ENCODE data around the gene BEGAIN.

DNA sequence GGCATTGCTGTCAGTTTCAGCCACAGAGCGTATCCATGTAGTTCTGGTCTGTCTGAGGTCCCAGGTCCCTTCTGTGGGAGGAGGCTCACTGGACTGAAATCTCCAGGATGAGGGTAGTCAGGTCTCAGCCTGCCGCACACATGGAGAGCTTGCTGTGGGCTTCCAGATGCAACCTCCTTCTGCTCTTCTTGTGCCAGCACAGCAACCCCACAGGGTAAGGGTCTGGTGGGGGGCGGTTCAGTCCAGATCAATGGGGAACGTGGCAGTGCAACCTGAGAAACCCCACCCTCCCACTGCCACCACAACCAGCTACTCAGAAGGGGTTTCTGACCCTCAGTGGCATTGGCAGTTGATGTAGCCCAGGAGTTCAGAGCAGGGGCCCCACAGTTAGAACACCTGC is 61.2 kb downstream of the BEGAIN start:
- TF ChIP-seq POLR2A (IDR thresholded peaks at IDR 0.05) (no peak), EP300 (IDR thresholded peaks at IDR 0.05) (no peak)
- TF ChIP-seq, protein P1, sequence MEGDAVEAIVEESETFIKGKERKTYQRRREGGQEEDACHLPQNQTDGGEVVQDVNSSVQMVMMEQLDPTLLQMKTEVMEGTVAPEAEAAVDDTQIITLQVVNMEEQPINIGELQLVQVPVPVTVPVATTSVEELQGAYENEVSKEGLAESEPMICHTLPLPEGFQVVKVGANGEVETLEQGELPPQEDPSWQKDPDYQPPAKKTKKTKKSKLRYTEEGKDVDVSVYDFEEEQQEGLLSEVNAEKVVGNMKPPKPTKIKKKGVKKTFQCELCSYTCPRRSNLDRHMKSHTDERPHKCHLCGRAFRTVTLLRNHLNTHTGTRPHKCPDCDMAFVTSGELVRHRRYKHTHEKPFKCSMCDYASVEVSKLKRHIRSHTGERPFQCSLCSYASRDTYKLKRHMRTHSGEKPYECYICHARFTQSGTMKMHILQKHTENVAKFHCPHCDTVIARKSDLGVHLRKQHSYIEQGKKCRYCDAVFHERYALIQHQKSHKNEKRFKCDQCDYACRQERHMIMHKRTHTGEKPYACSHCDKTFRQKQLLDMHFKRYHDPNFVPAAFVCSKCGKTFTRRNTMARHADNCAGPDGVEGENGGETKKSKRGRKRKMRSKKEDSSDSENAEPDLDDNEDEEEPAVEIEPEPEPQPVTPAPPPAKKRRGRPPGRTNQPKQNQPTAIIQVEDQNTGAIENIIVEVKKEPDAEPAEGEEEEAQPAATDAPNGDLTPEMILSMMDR (IDR thresholded peaks at IDR 0.05) = no peak
